Measurements from ENCODE around the gene TMPRSS4.

TMPRSS4 gene

DNA sequence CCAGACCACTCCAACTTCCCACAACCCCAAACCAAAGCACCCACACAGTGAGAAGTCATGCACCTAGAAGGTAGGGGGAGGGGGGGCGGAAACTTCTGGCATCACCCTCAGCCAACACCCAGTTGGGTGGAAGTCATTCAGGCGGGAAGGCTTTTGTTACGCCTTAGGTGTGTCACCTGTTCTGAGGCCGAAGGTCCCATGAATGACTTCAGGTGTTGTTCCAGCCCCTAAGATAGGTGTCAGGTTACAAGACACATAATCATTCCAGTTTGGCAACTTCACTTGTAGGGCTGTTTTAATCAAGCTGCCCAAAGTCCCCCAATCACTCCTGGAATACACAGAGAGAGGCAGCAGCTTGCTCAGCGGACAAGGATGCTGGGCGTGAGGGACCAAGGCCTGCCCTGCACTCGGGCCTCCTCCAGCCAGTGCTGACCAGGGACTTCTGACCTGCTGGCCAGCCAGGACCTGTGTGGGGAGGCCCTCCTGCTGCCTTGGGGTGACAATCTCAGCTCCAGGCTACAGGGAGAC lies at the start of gene TMPRSS4:
TMPRSS4 (plus strand) TSS at position 325 of the 528 bp plus-strand sequence. CDS start 225 bp downstream, outside the sequence.
- no peak for DNase-seq (ENCODE audit: low read depth)

DNA sequence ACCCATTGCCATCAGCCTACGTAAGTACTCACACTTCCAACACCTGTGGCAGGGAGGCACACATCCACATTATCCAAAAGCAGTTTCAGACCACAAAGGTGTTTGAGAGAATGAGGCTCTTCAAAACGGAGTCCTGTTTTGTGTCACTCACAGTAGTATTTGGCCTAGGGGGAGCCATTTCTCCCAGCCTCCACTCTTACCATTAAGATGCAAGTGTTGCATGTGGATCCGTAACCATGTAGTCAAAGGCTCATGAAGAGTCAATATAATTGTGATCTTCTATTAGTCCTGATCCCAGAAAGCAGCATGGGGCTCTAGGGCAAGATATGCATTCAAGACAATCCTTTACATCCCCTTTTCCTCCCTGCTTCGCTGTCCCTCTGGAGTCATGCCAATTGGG lies 49.2 kb upstream of the TMPRSS4 start:
- no peak for DNase-seq (ENCODE audit: low read depth)

DNA sequence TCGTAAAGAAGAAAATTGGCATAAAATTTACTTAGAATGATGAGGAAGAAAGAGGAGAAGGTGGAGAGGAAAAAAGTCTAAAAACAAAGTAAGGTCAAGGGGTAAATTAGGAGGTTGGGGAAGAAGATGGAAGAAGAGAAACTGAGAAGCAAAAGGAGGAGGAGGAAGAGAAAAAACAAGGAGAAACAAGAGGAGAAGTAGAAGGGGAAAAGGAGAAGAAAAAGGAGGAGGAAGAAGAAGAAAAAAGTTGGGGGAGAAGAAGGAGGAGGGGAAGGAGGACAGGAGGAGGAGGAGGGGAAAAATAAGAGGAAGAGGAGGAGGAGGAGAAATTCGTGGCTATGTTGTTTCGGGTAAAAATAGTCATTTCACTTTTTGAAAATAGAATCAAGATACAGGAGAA lies 48.3 kb upstream of the TMPRSS4 start:
- no peak for DNase-seq (ENCODE audit: low read depth)

DNA sequence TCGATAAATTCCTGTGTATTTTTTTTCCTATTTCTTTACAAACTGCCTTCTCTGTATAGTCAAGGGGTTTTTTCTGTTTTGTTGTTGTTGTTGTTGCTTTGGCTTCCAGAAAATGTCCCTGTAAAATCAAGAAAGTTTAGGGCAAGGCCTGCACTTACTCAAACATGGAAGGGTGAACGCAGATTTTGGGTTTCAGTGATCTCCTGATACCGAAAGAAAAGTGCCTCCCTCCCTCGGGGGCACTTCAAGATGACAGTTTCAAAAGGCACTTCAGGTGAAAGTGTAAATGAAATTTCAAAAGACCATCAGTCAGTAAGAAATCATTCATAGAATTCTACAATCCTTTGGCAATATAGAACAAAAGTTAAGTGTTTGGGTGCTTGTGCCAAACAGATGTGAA lies 43.4 kb upstream of the TMPRSS4 start:
- DNase-seq (ENCODE audit: low read depth): no peak

DNA sequence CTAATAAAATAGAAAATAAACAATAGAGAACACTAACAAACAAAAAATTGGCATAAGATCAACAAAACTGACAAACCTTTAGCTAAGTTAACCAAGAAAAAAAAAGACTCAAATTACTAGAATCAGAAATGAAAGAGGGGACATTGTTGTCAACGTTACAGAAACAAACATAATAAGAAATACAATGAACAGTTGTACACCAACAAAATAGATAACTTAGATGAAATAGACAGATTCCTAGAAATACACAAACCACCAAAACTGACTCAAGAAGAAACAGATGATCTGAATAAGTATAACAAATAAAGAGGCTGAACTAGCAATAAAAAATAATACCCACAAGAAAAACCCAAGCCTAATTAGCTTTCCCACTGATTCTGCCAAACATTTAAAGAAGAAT lies 34.7 kb upstream of the TMPRSS4 start:
- no peak for DNase-seq (ENCODE audit: low read depth)

DNA sequence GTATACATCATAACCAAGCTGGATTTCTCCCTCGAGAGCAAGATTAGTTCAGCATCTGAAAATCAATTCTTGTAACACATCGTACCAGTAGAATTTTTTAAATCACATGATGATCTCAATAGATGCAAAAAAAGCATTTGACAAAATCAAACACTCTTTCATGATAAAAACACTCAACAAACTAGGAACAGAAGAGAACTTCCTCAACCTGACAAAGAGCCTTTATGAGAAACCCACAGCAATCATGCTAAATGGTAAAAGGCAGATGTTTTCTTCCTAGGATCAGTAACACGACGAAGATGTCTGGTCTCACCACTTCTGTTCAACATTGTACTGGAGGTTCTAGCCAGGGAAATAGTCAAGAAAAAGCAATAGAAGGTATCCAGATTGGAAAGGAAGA lies 34.1 kb upstream of the TMPRSS4 start:
- DNase-seq (ENCODE audit: low read depth): no peak

- DNase-seq (ENCODE audit: low read depth): no peak
Observed at GRCh38 chr11:118045191-118045590, 31.7 kb upstream of the TMPRSS4 start.

DNA sequence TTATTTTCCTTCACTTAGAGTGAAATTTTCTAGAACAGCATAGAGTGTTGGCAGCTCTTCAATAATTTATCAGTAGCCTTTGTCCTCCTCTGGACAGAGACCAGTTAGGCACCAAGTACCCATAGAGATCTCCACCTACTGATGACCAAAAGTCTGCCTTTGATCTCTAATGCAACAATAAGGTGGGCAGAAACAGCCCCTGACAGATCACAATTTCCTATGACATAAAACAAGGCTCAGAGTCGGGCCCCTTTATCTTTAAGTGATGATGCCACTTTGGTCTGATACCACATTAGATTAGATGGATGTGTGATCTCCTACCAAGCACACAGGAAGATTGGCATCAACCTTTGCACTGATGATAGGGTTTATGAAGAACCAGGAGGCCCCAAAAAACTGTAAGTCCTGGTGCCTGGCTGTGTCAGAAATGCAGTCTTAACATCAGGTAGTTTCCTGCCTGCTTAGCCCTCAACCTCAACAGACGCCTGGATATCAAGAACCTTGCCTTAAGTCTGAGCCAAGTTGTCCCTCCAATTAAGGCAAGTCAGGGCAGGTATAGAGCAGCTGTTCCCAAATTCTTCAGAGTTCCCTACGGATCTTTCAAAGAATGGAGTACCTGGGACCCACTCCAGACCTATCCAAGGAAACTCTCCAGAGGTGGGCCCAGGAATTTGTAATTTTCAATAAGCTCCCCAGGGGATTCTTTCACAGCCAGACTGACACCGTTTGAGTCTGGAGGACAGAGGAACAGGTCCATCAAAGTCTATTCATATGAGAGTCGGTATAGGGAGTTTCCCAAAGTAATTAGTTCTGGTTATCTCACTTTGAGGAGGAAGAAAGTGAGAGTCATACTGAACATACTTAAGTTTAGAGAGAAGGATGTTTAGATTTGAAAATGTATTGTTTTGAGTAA lies 30.6 kb upstream of the TMPRSS4 start:
- DNase-seq (ENCODE audit: low read depth): no peak

DNA sequence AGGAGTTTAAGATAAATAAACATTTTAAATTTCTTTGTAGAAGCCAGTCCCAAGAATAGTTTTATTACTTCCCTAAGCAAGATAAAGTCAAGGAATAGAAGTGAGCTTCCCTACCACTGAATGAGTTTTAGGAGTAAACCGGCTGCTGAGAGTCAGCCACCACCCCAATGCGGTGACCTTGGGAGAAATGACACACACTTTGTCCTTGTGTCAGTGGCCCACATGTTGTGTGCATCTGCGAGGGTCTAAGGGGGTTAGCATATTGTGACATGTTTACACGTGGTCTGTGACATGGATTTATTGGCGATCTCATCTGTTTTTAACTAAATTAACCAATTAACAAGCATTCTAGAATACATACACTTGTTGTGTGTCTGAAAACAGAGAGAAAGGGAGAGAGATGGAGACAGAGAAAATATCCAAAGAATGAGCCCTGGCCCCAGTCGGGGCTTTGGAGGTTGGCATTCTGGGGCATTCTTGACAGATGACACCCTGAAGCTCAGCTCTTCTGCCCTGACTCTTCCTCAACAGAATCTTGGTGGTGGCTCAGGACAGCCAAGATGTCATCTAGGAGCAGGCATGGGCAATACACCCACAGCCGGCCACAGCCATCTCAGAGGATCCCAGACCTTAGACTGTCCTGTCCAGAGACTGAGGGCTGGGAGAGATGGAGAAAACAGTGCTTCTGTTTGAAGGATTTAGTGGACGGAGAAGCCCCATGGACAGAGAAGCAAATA lies 29.7 kb upstream of the TMPRSS4 start:
- DNase-seq (ENCODE audit: low read depth): no peak

DNA sequence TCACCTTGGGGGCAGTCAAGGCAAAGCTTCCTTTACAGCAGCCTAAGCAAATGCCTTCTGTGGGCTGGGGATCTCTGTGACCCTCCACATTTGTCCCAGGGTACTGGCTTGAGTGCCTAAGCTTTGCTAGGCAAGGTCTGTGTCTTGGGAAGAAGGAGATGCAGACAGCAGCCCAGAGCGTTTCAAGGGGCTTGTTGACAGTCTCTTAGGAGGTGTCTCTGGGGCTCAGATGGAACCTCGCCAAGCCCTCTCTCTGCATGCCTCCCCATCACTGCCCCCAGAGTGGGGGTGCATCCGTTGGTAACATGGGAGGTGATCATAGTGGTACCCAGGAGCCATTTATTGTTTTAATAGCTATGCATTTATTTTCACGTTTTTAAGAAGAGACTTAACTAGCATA lies 29.1 kb upstream of the TMPRSS4 start:
- DNase-seq (ENCODE audit: low read depth): no peak

DNA sequence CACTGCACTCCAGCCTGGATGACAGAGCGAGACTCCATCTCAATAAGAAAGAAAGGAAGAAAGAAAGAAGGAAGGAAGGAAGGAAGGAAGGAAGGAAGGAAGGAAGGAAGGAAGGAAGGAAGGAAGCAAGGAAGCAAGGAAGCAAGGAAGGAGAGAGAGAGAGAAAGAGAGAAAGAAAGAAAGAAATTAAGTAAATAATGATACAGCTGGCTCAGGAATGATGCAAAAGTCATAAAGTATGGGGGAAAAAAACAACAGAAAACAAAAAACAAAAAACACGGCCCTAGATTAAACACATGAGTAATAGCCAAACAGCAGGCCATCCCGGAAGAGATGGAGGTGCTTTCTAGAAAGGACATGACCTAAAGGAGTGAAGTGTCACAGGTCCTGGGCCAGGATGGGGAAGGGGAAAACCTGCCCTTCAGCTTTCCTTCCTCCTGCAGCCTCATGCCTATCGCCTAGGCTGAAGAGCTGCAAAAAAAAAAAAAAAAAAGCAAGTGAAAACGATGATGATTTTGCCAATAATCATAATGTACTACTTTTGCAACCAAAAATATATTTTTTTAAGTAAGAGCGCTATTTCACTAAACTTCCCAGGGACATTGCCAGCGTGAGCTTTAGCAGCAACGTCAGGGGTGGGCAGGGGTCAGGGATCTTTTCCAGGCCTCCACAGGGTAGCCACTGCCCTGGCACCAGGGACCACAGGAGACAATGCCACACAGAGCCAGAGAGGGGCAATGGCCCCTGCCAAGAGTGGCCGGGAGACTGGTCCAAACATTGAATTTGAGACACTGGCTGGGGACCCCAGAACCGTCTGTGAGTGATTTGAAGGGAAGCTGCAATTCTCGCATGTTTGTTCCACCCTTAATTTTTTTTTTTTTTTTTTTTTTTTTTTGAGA lies 28.2 kb upstream of the TMPRSS4 start:
- DNase-seq (ENCODE audit: low read depth): no peak

DNA sequence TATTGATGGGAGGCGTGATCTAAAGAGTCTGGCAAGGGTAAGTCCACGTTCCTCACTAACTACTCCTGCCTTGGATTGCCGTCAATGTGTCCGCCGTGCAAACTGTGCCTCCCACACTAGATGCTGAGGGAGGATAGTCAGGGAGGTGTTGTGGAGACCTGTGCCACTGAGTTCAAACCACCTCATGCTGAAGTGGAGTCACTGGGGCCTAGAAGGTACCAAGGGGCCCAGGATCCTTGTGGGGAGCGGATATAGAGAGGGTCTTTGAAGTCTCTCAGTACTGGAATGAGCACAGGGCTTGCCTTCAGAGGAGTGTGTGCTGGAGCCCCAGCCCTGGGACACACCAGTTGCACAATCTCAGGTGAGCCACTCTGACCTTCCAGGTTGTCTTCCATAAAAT lies 27.1 kb upstream of the TMPRSS4 start:
- no peak for DNase-seq (ENCODE audit: low read depth)

DNA sequence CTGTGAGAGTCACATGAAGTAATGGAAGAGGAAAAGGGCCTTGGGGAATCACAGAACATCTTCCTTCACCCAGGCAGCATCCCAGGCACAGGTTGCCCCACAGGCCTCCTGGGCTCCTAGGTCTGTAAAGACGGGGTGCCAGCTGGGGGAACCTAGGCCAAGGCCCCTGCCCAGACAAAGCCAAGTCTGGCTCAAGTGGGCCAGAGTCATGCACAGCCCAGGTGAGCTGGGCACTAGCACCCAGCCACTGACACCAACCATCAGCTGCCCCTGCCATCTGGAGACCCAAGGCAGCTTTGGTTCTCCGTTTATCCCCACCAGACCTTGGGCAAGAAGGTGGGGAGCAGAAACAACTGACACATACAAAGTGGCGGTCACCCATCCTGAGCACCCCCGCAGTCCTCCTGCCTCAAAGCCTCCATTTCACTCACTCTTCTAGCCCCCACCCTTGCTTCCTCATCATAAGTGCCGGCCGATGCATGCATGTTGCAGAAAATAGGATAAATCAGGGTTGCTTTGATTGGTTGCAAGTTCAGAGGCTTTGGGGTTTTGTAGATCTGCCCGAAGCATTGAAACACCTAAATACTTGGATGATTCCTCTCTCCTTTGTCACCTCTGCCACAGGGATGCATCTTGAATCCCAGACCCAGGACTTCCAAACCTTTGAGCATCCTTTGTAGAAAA lies 26.5 kb upstream of the TMPRSS4 start:
- DNase-seq (ENCODE audit: low read depth): no peak

DNA sequence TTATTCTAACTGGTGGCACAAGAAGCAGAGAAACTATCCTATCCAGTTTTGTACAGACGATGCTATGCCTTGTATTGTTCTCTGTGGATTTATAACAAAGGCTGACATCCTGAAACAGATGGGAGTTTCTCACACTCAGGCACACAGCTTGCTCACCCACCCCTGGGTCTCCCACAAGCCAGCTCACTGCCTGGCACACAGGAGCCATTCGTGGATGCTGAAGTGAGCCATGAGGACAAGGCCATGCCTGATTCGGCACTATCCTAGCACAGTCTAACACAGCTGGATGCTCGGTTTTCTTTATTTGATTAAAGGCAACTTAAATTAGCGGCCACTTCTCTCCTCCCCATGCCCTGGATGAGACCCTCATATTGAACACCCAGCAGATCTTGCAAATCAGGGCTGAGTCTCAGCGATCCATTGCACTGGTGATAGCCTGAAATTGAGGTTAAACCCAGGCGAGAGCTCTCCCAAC lies 25.7 kb upstream of the TMPRSS4 start:
- no peak for DNase-seq (ENCODE audit: low read depth)

DNA sequence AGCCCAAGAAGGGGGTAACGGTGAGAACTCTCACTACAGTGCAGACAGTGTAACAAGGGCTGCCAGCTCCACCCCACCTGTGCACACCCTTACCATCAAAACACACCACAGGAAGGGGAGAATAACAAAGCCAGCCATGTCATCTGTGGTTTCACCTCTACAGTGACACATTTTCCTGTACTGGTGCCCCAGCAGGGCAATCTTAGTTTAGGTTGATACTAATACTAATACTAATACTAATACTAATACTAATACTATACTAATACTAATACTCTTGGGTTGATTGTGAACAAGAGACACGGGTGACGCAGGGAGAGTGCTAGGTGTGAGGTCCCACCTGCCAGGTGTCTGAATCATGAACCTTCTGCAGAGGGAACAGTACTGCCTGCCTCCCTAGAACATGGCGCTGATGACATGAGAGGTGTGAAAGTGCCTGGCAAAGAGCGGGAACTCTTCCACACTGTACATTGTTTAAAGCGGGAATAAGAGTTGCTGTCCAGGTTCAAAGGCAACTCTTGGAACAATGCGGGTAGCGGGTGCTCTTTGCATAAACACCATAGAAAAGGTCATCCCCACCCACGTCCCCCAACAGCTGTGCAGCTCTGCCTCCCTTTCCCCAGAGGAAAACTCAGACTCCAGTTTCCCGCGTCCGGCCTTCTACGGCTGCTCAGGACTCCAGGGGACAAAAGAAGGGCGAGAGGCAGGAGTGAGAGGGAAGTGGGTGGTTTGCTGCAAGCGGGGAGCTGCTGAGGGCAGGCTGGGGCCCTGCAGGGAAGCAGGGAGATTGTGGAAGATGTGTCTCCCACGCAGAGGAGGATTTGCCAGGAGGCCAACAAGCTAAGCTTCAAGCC lies 25.0 kb upstream of the TMPRSS4 start:
- no peak for DNase-seq (ENCODE audit: low read depth)

- DNase-seq (ENCODE audit: low read depth): no peak
Observed at GRCh38 chr11:118052581-118053206, 24.2 kb upstream of the TMPRSS4 start.

DNA sequence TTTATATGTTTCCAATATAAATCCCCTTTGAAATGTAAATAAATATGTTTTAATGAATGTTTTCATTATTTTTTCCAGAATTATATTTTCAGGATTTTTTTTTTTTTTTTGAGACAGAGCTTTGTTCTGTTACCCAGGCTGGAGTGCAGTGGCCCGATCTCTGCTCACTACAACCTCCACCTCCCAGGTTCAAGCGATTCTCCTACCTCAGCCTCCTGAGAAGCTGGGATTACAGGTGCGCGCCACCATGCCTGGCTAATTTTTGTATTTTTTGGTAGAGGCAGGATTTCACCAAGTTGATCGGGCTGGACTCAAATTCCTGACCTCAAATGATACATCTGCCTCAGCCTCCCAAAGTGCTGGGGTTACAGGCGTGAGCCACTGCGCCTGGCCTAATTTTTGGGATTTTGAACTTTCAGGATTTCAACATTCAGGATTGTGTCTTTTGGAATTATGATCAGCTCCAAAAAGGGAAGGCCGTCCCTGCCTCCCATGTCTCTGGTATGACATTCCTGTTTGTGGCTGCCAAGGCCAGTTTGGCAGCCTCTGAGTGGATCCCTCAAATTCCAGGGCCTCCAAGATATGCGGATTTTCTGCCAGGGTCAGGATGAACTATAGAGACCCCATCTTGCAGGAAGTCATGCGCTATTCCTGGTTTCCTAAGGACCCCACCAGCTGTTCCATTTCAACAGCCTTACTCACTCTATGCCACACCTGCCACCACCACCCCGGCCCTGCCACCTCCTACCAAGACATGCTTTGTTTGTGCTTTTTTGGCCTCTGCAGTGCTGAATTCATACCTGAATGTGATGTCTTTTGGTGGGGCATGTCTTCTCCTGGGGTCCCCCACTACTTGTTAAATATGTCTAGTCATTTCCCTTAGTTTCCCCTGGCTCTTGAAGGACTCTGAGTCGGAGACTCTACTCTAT lies 21.9 kb upstream of the TMPRSS4 start:
- no peak for DNase-seq (ENCODE audit: low read depth)

DNA sequence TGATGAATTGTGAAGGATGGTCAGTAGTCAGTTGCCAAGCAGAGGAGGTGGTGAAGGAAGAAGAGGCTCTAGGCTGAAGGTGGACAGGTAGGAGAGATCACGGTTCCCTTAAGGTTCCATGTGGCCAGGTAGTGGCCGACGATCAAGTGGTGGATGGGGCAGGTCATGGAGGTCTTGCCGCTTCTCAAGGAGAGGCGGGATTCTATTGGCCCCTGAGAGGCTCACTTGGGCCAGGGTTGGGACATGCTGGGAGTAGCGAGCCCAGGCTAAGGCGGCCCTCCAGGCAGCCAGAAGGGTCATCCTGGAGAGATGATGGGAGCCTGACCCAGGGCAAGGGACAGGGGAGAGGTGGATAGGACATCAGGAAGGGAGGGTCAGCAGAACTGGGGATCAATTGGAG lies 20.9 kb upstream of the TMPRSS4 start:
- no peak for DNase-seq (ENCODE audit: low read depth)

DNA sequence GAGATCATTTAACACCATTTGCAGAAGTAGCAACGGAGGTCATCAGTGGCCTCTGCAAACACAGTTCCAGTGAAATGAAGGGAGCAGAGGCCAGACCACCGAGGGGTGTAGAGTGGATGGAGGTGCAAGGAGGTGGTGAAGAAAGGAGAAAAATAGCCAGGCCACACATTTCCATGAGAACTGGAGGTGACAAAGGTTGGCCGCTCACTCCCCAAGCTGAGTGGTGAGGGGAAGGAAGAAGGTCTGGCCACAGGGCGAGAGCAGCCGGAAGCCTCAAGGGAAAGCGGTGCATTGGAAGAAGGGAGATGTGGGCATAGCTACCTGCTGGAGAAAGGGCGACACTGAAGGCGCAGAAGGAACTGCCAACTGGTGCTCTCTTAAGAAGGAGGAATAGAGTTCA lies 20.1 kb upstream of the TMPRSS4 start:
- no peak for DNase-seq (ENCODE audit: low read depth)

Measured in stromal cell of bone marrow (primary cell).